ENCODE data around the gene HOXC10. TPM values are rescaled to one million over a fixed set of nuclear protein-coding genes. Genes with fewer than 3 reads are reported as not detected.

Gene HOXC10
- total RNA-seq, 1 experiment from 2014 or later = not detected

DNA sequence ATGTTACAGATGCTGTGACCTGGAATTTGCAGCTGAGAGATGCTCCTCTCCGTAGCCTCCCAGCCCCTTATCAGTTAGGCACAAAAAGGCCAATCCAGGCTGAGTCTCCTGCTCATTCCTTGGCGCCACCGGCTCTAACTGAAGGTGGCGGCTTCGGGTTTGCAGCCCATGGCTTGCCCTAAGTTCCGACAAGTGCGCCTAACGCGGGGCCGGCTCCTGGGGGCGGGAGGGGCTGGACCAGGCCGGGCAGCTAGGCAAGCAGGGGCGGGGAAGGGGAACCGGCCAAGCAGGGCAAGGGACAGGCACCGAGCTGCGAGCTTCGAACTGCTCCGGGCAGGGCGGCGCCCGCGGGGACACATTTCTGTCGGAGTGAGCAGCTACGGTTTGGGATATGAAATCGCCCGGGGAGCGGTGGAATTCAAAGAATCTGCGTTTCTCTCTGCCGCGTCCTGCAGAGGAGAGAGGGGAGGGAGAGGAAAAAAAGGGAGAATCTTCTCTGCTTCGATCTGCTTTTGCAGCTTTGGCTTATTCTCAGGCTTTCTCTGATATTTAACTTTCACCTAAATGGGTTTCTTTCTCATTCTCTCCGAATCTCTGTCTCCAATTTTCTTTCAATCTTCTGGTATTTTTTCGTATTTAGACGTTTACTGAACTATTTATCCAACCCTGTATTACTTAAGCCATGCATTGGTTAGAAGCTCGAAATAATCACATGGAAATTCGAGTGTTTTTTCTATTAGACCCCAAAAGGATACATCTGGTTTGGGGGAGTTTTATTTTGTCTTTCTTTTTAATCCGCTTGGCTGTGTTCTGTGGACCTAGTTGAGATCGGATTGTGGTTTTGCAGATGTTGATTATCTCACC, 31.8 kb upstream of the HOXC10 start:
- H3K4me3 Mint-ChIP-seq (ENCODE audit: unreplicated experiment) = peak overlapping the region; percentile 49
- no peak overlapping the region for H3K27ac Mint-ChIP-seq (ENCODE audit: low read depth, unreplicated experiment)
- BruUV-seq (replicated peaks) = no TSS peak
- no peaks in the 10 kb centered on the region for H3K9me3 Mint-ChIP-seq (ENCODE audit: unreplicated experiment)
- peak; percentile 12 for DNase-seq (ENCODE audit: unreplicated experiment)
- H3K4me1 Mint-ChIP-seq (ENCODE audit: insufficient read depth, unreplicated experiment) = no peaks in the 10 kb centered on the region
- no peaks in the 10 kb centered on the region for H3K27me3 Mint-ChIP-seq (ENCODE audit: insufficient read depth, unreplicated experiment)
- TF ChIP-seq, protein P1, sequence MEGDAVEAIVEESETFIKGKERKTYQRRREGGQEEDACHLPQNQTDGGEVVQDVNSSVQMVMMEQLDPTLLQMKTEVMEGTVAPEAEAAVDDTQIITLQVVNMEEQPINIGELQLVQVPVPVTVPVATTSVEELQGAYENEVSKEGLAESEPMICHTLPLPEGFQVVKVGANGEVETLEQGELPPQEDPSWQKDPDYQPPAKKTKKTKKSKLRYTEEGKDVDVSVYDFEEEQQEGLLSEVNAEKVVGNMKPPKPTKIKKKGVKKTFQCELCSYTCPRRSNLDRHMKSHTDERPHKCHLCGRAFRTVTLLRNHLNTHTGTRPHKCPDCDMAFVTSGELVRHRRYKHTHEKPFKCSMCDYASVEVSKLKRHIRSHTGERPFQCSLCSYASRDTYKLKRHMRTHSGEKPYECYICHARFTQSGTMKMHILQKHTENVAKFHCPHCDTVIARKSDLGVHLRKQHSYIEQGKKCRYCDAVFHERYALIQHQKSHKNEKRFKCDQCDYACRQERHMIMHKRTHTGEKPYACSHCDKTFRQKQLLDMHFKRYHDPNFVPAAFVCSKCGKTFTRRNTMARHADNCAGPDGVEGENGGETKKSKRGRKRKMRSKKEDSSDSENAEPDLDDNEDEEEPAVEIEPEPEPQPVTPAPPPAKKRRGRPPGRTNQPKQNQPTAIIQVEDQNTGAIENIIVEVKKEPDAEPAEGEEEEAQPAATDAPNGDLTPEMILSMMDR (IDR thresholded peaks at IDR 0.05; ENCODE audit: unreplicated experiment) = no peak
- ChIA-PET POLR2A (interaction anchor here (1.0 to 3.2 kb wide), 3 partner anchors 11 to 19 kb away, joined by 3 to 16 read pairs (median 6); partner anchors contain the start of gene HOXC13), CTCF (interaction anchor here (0.6 to 1.6 kb wide), 8 partner anchors 16 to 255 kb away, joined by 3 to 4 read pairs (median 3); partner anchors contain the start of gene HOXC11)
- intact Hi-C loops (cut with micrococcal nuclease) = no loop called here
- peaks cover 1% of the 10 kb centered on the region for H3K36me3 Mint-ChIP-seq (ENCODE audit: insufficient read depth, unreplicated experiment)

DNA sequence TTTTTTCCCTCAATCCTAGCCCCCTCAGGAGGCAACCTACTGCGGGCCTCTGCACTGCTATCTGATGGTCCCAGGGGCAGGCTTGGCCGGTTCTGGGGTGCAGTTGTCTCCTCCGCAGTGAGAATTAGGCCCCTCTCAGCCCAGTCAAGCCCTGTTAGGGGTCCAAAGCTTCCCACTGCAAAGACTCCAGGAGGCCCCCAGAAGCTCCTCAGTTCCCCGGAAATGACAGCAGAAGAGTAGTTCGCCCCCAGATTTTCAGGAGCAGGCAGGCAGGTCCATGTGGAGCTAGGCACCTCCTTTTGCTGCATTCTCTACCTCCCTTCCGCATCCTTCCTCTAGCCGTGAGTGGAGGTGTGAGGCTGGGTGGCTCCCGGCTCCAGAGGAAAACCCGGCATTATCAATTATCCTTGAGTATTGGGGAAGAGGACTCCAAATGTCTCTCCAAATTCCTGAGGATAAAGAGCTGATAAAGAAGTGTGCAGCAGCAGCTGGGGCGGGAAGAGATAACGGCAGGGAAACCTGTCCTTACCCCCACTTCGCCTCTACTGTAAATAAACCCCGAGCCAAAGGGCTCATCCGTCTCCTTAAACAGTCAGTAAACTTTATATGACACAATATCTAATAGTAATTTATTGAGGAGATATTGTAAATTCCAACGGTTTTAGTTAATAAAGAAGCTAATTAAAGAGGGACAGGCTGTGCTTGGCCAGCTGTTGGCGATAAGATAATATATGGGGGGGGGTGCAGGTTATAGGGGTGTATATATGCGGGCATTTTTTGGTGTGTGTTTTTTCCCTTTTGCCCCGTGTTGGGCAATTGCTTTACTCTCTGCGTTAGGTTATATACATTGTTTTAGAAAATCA, 30.9 kb upstream of the HOXC10 start:
- Mint-ChIP-seq H3K4me1 (ENCODE audit: insufficient read depth, unreplicated experiment) (no peaks in the 10 kb centered on the region), H3K27ac (ENCODE audit: low read depth, unreplicated experiment) (no peak overlapping the region), H3K4me3 (ENCODE audit: unreplicated experiment) (no peak overlapping the region), H3K9me3 (ENCODE audit: unreplicated experiment) (no peaks in the 10 kb centered on the region), H3K36me3 (ENCODE audit: insufficient read depth, unreplicated experiment) (no peaks in the 10 kb centered on the region), H3K27me3 (ENCODE audit: insufficient read depth, unreplicated experiment) (no peaks in the 10 kb centered on the region)
- BruUV-seq (replicated peaks) = no TSS peak
- intact Hi-C loops (cut with micrococcal nuclease) = no loop called here
- TF ChIP-seq, protein P1 (IDR thresholded peaks at IDR 0.05; ENCODE audit: unreplicated experiment) = no peak
- ChIA-PET POLR2A (interaction anchor here (1.0 to 3.2 kb wide), 3 partner anchors 12 to 179 kb away, joined by 3 to 16 read pairs (median 3); partner anchors contain the start of gene HOXC13), CTCF (interaction anchor here (0.9 to 1.6 kb wide), 3 partner anchors 19 to 254 kb away, joined by 3 to 5 read pairs (median 3); partner anchors contain the start of gene HOXC11)
- no peak for DNase-seq (ENCODE audit: unreplicated experiment)

DNA sequence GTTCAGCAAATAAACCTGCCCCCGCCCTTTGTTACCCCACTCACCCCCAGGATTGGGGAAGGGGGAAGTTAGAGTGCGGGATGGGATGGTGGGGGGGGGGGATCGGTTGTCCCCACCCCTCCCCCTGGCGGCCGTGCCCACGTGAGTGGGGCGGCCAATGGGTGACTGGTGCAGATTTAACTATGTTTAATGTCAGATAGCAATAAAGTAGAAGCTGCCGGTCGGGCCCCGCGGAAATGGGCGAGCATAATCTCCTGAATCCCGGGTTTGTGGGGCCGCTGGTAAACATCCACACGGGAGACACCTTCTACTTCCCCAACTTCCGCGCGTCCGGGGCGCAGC, 30.3 kb upstream of the HOXC10 start, which contains the start of gene HOXC12:
Gene HOXC12 (plus strand): TSS at position 210 of the 342 bp plus-strand sequence. CDS start 27 bp downstream, at position 237.
- no peaks in the 10 kb centered on the region for H3K36me3 Mint-ChIP-seq (ENCODE audit: insufficient read depth, unreplicated experiment)
- DNase-seq (ENCODE audit: unreplicated experiment) = no peak
- ChIA-PET CTCF (interaction anchor here (1.2 kb wide), 1 partner anchor 247 kb away, joined by 5 read pairs; no protein-coding TSS in a partner anchor), POLR2A (interaction anchor here (1.0 to 3.2 kb wide), 3 partner anchors 13 to 179 kb away, joined by 3 to 16 read pairs (median 3); partner anchors contain the start of gene HOXC13)
- TF ChIP-seq, protein P1 (IDR thresholded peaks at IDR 0.05; ENCODE audit: unreplicated experiment) = no peak
- no TSS peak for BruUV-seq (replicated peaks)
- H3K9me3 Mint-ChIP-seq (ENCODE audit: unreplicated experiment) = no peaks in the 10 kb centered on the region
- no peaks in the 10 kb centered on the region for H3K27me3 Mint-ChIP-seq (ENCODE audit: insufficient read depth, unreplicated experiment)
- H3K4me1 Mint-ChIP-seq (ENCODE audit: insufficient read depth, unreplicated experiment) = no peaks in the 10 kb centered on the region
- no peak within 1 kb of the TSS for H3K27ac Mint-ChIP-seq (ENCODE audit: low read depth, unreplicated experiment)
- intact Hi-C loops (cut with micrococcal nuclease) = no loop called here
- H3K4me3 Mint-ChIP-seq (ENCODE audit: unreplicated experiment) = no peak within 1 kb of the TSS

Data from MCF 10A (cell line).